SK-N-SH (cell line): ENCODE measurements around the gene GPRC5B. TPM values are rescaled to one million over a fixed set of nuclear protein-coding genes. Genes with fewer than 3 reads are reported as not detected.

Source experiments
- CTCF ChIA-PET: fragments of 300-600, 350-600 bp; formaldehyde crosslinking; extraction: SDS; loops from one replicate; lab custom pipeline; 2021; lab: Yijun Ruan, JAX
- POLR2A ChIA-PET: fragments of 350-600 bp; sonication (Branson Sonifier 250); formaldehyde crosslinking; extraction: SDS; loops from one replicate; lab custom pipeline; 2020; ENCODE audit warnings: antibody characterized with exemption, inconsistent platforms; lab: Yijun Ruan, JAX
- DNase-seq: peaks from one replicate; pipeline ENCODE4 v3.0.0; 2012
- H2AFZ ChIP-seq: fragments of 200-600 bp; sonication (generic); 2 replicates; pipeline ENCODE4 v1.8.1; 2016; ENCODE audit warnings: antibody characterized with exemption, mild to moderate bottlenecking, low read depth
- H3F3A ChIP-seq: fragments of 200-600 bp; sonication (generic); replicated peaks from 2 replicates; pipeline ENCODE3; 2016; ENCODE audit warnings: antibody characterized with exemption, mild to moderate bottlenecking; ENCODE audit not compliant: insufficient read depth
- H3K27ac ChIP-seq, 2 experiments: fragments of 200-500 bp in 1 of 2; fragments of 200-600 bp in 1 of 2; sonication (Bioruptor generic) in 1 of 2; sonication (generic), shearing (Covaris generic) in 1 of 2; 2 replicates each; pipeline versions ENCODE4 v1.5.1 to v1.6.1; 2014 to 2016; ENCODE audit warnings: low read depth in 2 of 2, inconsistent platforms in 1 of 2, low read length in 1 of 2, mild to moderate bottlenecking in 1 of 2, mixed read lengths in 1 of 2
- H3K27me3 ChIP-seq: fragments of 200-600 bp; sonication (generic), shearing (Covaris generic); 2 replicates; pipeline ENCODE4 v1.6.1; 2016; ENCODE audit warnings: mixed run types; ENCODE audit not compliant: insufficient read depth
- H3K36me3 ChIP-seq, 2 experiments: fragments of 200-500 bp in 1 of 2; fragments of 200-600 bp in 1 of 2; sonication (Bioruptor generic) in 1 of 2; sonication (generic) in 1 of 2; replicated peaks in 1 of 2; 2 replicates each; pipeline versions ENCODE3 to v1.5.1; 2014 to 2016; ENCODE audit warnings: low read length in 1 of 2, mild to moderate bottlenecking in 1 of 2; ENCODE audit not compliant: insufficient read depth in 2 of 2, control insufficient read depth in 1 of 2
- H3K4me1 ChIP-seq, 2 experiments: fragments of 200-500 bp in 1 of 2; fragments of 200-600 bp in 1 of 2; sonication (Bioruptor generic) in 1 of 2; sonication (generic), shearing (Covaris generic) in 1 of 2; 2 replicates each; pipeline versions ENCODE4 v1.5.1 to v1.6.1; 2014 to 2016; ENCODE audit warnings: low read depth in 1 of 2, low read length in 1 of 2, mixed run types in 1 of 2; ENCODE audit not compliant: insufficient read depth in 2 of 2, control insufficient read depth in 1 of 2
- H3K4me2 ChIP-seq: fragments of 200-600 bp; sonication (generic), shearing (Covaris generic); 2 replicates; pipeline ENCODE4 v1.6.1; 2017; ENCODE audit warnings: mixed run types
- H3K4me3 ChIP-seq, 2 experiments: fragments of 200-500 bp in 1 of 2; fragments of 200-600 bp in 1 of 2; sonication (Bioruptor generic) in 1 of 2; sonication (generic), shearing (Covaris generic) in 1 of 2; 2 replicates each; pipeline versions ENCODE4 v1.5.1 to v1.8.1; 2014 to 2016; ENCODE audit warnings: low read depth in 2 of 2, inconsistent platforms in 1 of 2, low read length in 1 of 2, mild to moderate bottlenecking in 1 of 2, mixed read lengths in 1 of 2, moderate library complexity in 1 of 2
- H3K79me2 ChIP-seq: fragments of 200-600 bp; sonication (generic); 2 replicates; pipeline ENCODE4 v1.8.1; 2017; ENCODE audit warnings: mild to moderate bottlenecking; ENCODE audit not compliant: insufficient read depth
- H3K9ac ChIP-seq: fragments of 200-600 bp; sonication (generic); 2 replicates; pipeline ENCODE4 v1.6.1; 2017; ENCODE audit warnings: mixed run types
- H3K9me2 ChIP-seq: fragments of 200-600 bp; sonication (generic); 2 replicates; pipeline ENCODE4 v1.6.1; 2017; ENCODE audit warnings: mixed run types
- H3K9me3 ChIP-seq: fragments of 200-600 bp; sonication (generic); 2 replicates; pipeline ENCODE4 v1.6.1; 2017; ENCODE audit warnings: mixed run types, mild to moderate bottlenecking, moderate library complexity
- H4K20me1 ChIP-seq: fragments of 200-600 bp; sonication (generic); 2 replicates; pipeline ENCODE4 v1.6.1; 2017; ENCODE audit warnings: mild to moderate bottlenecking, mixed run types; ENCODE audit not compliant: insufficient read depth
- CTCF ChIP-seq: fragments of 200-600 bp; sonication (generic); IDR thresholded peaks from 2 replicates; pipeline ENCODE4 v1.6.1; 2017; ENCODE audit warnings: antibody characterized with exemption, mild to moderate bottlenecking, moderate library complexity
- EP300 ChIP-seq, 2 experiments: IDR thresholded peaks; 2 replicates each; pipeline versions ENCODE4 v1.4.0 to v1.6.1; 2012; ENCODE audit warnings: borderline replicate concordance in 1 of 2, low read depth in 1 of 2, low read length in 1 of 2
- MAX ChIP-seq: IDR thresholded peaks from 2 replicates; pipeline ENCODE4 v1.4.0; 2012; ENCODE audit warnings: low read depth
- MEF2A ChIP-seq: IDR thresholded peaks from 2 replicates; pipeline ENCODE4 v1.4.0; 2012; ENCODE audit warnings: low read depth, borderline replicate concordance
- NFIC ChIP-seq: IDR thresholded peaks from 2 replicates; pipeline ENCODE4 v1.4.0; 2012; ENCODE audit warnings: borderline replicate concordance
- RAD21 ChIP-seq: IDR thresholded peaks from 2 replicates; pipeline ENCODE4 v1.6.1; 2012; ENCODE audit warnings: mild to moderate bottlenecking, low read length
- RCOR1 ChIP-seq: fragments of 150-350 bp; IDR thresholded peaks from 2 replicates; pipeline ENCODE4 v1.6.1; 2017; ENCODE audit warnings: antibody characterized with exemption, low read length
- RXRA ChIP-seq: IDR thresholded peaks from 2 replicates; pipeline ENCODE4 v1.4.0; 2012; ENCODE audit warnings: low read depth, mild to moderate bottlenecking, borderline replicate concordance
- SIN3A ChIP-seq: IDR thresholded peaks from 2 replicates; pipeline ENCODE4 v1.6.1; 2012; ENCODE audit warnings: low read depth, mild to moderate bottlenecking, low read length, moderate library complexity, borderline replicate concordance
- SMC3 ChIP-seq: IDR thresholded peaks from 2 replicates; pipeline ENCODE4 v1.6.1; 2012; ENCODE audit warnings: low read depth, low read length, improper control_type of control experiment
- TAF1 ChIP-seq: IDR thresholded peaks from 2 replicates; pipeline ENCODE4 v1.6.1; 2012; ENCODE audit warnings: low read depth, mild to moderate bottlenecking, low read length, moderate library complexity, borderline replicate concordance
- TEAD4 ChIP-seq: IDR thresholded peaks from 2 replicates; pipeline ENCODE4 v1.4.0; 2012; ENCODE audit warnings: mild to moderate bottlenecking, borderline replicate concordance; ENCODE audit not compliant: insufficient read depth
- WGBS: methylation state at CpG from one replicate; pipeline ENCODE4 v1.1.6; 2017; ENCODE audit warnings: low lambda C conversion rate; 5-methylcytosine and 5-hydroxymethylcytosine counted together
- polyA plus RNA-seq, 3 experiments: library from polyadenylated mRNA; depleted of rRNA; stranded (reverse); fragments of >200 nt; gene quantifications; 2 replicates each; pipeline ENCODE4 v1.2.3, GENCODE V29; 2012

GPRC5B gene
- polyA plus RNA-seq, 1 of the 3 experiments (the other 2 are of a cell fraction) = 1.1 TPM

- no peaks in the 10 kb centered on the region for H3K9me3 ChIP-seq
- H4K20me1 ChIP-seq = no peaks in the 10 kb centered on the region
- ChIA-PET POLR2A (interaction anchor here (1.7 kb wide), 1 partner anchor 401 kb away, joined by 8 read pairs; no protein-coding TSS in a partner anchor), CTCF (interaction anchor here (0.6 to 17.2 kb wide), 16 partner anchors 8 to 485 kb away, joined by 3 to 473 read pairs (median 7); no protein-coding TSS in a partner anchor)
- H3K9ac ChIP-seq = no peak overlapping the region
- no peak for TF ChIP-seq NFIC
- TF ChIP-seq RXRA = no peak
- TF ChIP-seq TAF1 = no peak
- TF ChIP-seq TEAD4 = no peak
- no peak for TF ChIP-seq RAD21
- TF ChIP-seq CTCF = no peak; the same call in 1 of the 2 replicates
- TF ChIP-seq RCOR1 = no peak
- no peak for TF ChIP-seq MEF2A
- no peak for TF ChIP-seq SIN3A
- no peak for TF ChIP-seq MAX
- TF ChIP-seq EP300 (IDR thresholded peaks at IDR 0.05; ENCODE audit: borderline replicate concordance in 1 of 2, low read depth in 1 of 2, low read length in 1 of 2) = no peak
- no peak for TF ChIP-seq SMC3
- no peak overlapping the region for H2AFZ ChIP-seq
- no peaks in the 10 kb centered on the region for H3F3A ChIP-seq
- DNase-seq = no peak
- no peaks in the 10 kb centered on the region for H3K9me2 ChIP-seq
- H3K27ac ChIP-seq = no peak overlapping the region
- no peak overlapping the region; a peak in 1 of 4 replicates for H3K4me3 ChIP-seq
- no peaks in the 10 kb centered on the region for H3K79me2 ChIP-seq
- no peaks in the 10 kb centered on the region; the same call in 1 of the 2 replicates for H3K27me3 ChIP-seq
- H3K4me2 ChIP-seq = no peak overlapping the region
- no peaks in the 10 kb centered on the region for H3K36me3 ChIP-seq
- WGBS = 42% methylated on average over 5 of the region's 5 CpGs
- H3K4me1 ChIP-seq = no peaks in the 10 kb centered on the region; a peak in 1 of 4 replicates
These were observed 14.9 kb upstream of the GPRC5B start for GRCh38 chr16:19899605-19899955.

GRCh38 chr16:19898924-19899604 lies 14.4 kb upstream of the GPRC5B start:
- Histone ChIP-seq H2AFZ (no peak overlapping the region), H3K9me3 (no peaks in the 10 kb centered on the region), H4K20me1 (no peaks in the 10 kb centered on the region), H3K4me1 (no peaks in the 10 kb centered on the region; a peak in 1 of 4 replicates), H3K9me2 (no peaks in the 10 kb centered on the region), H3K27ac (no peak overlapping the region), H3K4me2 (no peak overlapping the region), H3F3A (no peaks in the 10 kb centered on the region), H3K9ac (no peak overlapping the region), H3K4me3 (no peak overlapping the region; a peak in 1 of 4 replicates), H3K27me3 (no peaks in the 10 kb centered on the region; the same call in 1 of the 2 replicates), H3K79me2 (no peaks in the 10 kb centered on the region), H3K36me3 (no peaks in the 10 kb centered on the region)
- CTCF ChIA-PET = interaction anchor here (0.6 to 17.2 kb wide), 25 partner anchors 9 to 494 kb away, joined by 3 to 473 read pairs (median 4); no protein-coding TSS in a partner anchor
- TF ChIP-seq NFIC (no peak), CTCF (peak; percentile 76), RAD21 (peak; percentile 80), SMC3 (peak; percentile 54)
- WGBS = 4% methylated on average over 13 of the region's 13 CpGs
- peak; percentile 64 for DNase-seq
- POLR2A ChIA-PET = interaction anchor here (0.6 to 1.7 kb wide), 2 partner anchors 101 to 401 kb away, joined by 3 to 8 read pairs; no protein-coding TSS in a partner anchor
